ENCODE measurements around the gene CDK11A.
"Not testable (repeated sequence)": the region's sequence is repeated elsewhere in the genome, so short reads cannot be mapped to it uniquely, and the experiment has no call there.

The CDK11A gene

DNA sequence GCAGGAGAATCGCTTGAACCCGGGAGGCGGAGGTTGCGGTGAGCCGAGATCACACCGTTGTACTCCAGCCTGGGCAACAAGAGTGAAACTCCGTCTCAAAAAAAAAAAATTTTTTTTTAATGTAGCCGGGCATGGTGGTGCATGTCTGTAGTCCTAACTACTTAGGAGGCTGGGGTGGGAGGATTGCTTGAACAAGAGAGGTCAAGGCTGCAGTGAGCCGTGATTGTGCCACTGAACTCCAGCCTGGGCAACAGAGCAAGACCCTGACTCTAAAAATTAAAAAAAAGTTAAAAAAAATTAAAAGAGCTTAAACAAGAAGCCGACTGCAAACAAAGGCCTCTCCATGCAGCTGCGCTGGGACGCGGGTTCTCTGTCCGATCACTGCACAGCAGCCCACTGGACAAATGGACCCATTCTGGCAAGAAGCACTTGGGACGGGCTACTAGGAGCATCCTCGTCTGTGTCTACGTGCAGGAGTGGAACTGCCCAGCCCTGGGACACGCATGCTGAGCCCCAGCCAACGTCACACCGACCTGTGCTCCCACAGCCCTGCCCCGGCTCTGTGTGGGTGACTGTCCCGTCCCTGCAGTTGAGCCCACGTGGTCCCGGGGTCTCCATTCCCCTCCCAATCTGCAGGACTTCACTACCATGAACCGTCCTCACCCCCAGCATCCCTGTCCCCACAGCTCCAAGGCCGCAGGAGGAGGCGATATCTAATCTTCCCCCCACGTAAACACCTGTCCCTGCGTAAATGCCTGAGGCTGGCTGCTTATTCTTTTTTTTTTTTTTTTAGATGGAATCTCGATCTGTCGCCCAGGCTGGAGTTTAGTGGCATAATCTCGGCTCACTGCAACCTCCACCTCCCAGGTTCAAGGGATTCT lies 43.9 kb downstream of the CDK11A start:
- no peak for DNase-seq

DNA sequence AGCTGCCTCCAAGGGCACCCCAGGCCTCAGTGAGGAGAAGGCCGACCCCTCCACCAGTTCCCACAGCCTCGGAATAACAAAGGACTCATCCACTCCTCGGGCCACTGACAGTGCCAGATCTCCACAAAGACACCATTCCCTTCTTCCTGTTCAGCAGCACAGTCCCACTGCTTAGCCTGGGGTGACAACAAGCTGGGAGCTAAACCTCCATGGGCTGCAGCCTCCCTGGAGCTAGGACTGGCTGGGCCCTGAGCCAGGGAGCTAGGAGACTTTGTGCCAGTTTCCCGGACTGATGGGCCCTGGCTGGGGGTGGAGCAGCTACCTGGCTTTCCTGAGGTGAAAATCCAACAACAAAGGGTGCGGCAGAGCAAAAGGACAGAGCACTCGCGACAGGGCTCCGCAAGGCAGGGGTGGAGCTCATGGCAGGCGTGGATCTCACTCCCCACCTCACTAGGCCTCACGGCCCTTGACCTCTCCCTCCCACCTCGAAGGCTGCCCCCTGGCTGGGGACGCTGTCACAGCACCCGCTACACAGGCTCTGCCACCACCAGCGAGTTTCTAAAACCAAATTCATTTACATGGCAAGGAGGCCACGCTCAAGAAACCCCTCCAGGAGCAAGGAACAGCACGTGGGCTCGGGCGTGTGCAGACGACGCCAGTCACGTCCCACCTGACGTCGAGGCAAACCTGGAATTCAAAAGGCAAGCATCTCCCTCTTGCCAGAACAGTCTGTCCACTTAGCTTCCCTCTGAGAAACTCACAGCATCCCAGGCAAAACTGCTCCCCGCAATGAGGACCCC lies 45.4 kb downstream of the CDK11A start:
- no peak for DNase-seq

DNA sequence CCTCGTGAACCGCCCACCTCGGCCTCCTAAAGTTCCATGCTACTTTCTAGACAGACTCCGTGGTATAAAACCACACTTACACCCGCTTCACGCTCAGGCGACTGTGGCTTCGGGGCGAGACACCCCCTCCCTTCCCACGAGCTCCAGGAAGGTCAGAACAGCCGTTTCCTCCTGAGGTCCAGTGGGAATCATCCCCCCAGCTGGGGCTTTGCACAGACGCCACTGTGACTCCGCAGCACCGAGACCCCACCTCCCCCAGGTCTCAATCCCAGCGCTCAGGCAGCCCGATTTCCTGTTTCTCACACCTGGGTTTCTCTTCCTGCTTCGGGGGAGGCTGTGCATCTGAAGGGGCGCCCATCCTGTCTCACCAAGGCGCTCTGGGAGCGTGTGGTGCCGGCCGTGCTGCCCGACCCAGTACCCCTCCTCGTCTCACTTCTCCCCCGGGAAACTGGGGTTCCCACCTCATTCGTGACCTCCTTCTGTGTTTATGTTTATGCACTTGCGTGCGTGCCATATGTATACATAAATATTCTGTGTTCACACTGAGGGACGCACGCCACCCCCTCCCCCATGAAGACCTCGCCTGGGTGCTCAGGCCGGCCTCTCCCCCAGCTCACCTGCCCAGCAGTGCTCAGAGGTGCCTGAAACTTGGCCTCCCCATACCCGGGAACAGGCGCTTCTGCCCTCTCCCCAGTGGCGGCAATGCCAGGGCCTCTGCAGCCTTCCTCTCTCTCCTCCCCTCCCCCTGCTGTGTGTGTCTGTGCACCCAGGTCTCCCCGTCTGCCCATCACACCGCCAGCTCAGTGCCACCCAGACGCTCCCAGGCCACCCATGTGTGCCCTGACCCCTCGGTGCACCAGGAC lies 46.2 kb downstream of the CDK11A start:
- DNase-seq = no peak

DNA sequence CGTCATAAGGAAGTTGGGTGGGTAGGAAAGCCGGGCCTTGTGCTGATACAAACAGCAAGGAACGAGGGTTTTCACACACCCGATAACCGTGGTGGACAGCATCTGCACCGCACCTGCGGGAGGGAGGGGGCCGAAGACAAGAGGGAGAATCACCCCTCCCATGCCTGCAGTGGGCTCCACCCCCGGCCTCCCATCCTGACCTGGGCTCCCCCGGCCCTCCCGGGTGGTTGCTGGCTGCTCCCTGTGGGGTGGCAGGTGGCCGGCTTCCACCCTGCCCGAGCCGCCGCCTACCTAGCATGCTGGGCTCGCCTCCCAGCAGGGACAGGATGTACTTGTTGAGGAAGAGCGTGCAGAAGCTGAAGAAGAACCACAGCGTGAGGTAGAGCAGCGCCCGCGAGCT lies 48.1 kb downstream of the CDK11A start:
- DNase-seq = not testable (repeated sequence)

GRCh38 chr1:1675218-1675617 lies 48.9 kb downstream of the CDK11A start:
- not testable (repeated sequence) for DNase-seq

- not testable (repeated sequence) for DNase-seq
Observed at GRCh38 chr1:1674806-1675205, 49.4 kb downstream of the CDK11A start.

DNA sequence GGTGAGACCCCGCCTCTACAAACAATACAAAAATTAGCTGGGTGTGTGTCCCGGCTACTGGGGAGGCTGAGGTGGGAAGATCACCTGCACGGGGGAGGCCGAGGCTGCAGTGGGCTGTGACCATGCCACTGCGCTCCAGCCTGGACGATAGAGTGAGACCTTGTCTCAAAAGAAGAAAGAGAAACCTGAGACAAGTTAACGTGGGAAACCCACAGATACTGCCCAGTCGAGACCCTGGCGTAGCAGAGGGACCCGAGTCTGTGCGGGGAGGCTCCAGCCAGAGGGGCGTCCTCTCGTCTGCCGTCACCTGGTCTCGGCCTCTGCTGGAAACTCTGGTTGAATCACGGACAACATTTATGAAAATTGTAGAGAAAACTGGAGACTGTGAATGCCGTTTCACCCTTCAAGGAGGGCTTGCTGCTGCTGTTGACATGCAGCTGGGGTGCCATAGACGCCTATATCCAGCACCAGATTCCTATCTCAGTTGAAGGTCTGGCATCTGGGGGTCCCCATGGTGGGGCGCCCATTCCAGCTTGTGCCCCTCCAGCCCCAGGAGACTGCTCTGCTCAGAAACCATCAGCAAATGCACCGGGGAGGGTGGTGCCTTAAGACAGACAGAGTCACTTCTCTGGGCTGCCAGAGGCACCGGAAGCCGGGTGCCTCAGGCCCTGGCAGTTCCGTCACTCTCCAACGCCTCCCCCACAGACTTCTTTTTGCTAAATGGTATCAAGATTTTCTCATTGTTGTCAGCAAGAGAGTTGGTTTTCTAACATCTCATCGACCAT lies 51.8 kb downstream of the CDK11A start:
- DNase-seq = no peak

GRCh38 chr1:1671365-1672119 lies 52.6 kb downstream of the CDK11A start:
- no peak for DNase-seq

GRCh38 chr1:1670866-1671265 lies 53.3 kb downstream of the CDK11A start:
- DNase-seq = no peak

GRCh38 chr1:1669468-1670440 lies 54.4 kb downstream of the CDK11A start:
- no peak for DNase-seq

DNA sequence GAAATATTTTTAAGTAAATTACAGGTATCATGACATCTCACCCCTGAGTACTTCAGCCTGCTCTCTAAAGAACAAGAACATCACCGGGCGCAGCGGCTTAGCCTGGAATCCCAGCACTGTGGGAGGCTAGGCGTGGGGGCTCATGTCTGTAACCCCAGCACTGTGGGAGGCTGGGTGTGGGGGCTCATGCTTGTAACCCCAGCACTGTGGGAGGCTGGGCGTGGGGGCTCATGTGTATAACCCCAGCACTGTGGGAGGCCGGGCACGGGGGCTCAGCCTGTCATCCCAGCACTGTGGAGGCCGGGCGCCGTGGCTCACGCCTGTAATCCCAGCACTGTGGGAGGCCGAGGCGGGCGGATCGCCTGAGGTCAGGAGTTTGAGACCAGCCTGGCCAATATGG lies 57.6 kb downstream of the CDK11A start:
- DNase-seq = no peak

DNA sequence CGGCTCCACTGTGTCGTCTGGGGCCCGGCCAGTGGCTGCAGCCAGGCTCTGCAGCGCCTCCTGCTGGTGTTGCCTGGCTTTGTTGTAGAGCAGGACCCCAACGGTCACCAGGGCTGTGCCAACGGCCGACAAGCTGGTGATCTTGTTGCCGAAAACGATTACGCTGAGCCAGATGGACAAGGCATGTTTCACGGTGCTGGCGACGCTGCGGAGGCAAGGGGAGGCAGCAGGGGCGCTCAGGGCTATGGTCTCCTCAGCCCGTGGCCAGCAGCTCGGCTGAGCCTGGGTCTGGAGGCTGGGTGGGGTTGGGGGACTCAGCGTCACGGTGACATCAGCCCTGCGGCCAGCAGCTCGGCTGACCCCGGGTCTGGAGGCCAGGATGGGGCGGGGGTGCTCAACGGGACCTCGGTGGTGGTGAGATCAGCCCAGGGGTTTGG lies 58.3 kb downstream of the CDK11A start:
- DNase-seq = no peak

GRCh38 chr1:1664941-1665814 lies 59.0 kb downstream of the CDK11A start:
- DNase-seq = no peak

DNA sequence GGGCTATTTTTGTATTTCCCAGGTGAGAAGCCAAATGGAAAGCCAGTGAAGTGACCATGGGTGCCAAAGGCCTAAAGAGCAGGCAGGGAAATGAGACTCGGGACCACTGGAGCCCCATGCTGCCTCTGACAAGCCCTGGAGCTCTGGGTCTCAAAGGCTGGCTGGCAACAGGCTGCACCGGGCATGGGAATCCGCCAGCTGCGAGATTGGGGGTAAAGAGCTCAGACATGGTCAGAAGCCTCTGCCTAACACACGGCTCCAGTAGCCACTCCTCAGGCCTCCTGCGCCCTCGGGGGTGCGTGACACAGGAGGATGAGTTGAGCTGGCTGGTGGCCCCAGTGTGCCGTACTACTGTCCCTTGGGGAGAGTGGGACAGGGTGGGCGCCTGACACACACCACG lies 59.8 kb downstream of the CDK11A start:
- DNase-seq = not testable (repeated sequence)

DNA sequence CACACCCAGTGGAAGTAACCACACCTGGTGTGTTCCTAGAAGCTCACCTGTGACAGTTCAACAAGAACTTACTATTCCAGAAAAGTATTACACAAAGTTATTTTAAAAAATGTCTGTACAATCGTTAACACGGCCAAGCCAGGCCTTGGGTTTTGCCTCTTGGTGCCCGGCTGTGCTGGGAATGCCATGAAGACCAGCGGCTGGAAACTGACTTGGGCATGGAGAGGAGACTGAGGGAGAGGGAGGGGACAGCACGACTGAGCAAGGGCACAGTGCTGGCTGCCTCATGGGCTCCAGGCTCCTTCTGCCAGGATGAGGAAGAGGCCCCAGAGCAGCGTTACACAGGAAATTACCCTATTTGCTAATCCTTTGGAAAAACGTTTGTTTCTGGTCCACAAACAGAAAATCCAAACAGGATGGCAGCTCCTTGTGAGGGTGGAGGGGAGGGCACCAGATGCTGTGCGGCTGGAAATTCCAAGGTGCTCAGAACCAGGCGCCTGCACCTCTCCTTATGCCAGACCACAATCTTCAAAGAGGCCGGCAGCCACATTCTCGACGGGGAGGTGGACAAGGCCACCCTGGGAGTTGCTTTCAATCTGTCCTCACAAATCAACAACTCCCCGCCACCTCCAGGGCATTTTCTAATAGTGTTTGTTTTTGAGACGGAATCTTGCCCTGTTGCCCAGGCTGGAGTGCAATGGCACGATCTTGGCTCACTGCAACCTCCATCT lies 61.2 kb downstream of the CDK11A start:
- DNase-seq = not testable (repeated sequence)

DNA sequence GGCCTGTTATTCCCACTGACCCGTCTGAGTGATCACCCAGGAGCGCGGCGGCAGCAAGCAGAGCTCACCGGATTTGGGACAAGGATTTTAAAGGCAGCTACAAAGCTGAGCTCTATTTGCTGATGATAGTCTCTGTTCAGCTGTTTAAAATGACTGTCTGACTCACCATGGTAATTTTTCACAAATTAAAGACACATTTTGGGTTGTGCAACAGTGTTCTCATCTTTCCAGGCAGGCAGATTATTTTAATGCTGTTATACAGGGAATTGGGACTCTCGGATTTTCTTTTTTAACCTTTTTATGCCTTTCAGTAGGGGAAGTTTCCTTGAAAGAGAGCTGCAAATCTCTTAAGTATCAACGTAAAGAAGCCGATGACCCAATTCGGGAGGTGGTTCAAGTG lies 61.8 kb downstream of the CDK11A start:
- not testable (repeated sequence) for DNase-seq

- peak; percentile 76 for DNase-seq
Observed at GRCh38 chr1:1658583-1659549, 65.3 kb downstream of the CDK11A start, which contains the start of gene CDK11B. CDK11B (minus strand) TSS chr1:1659004; CDS start chr1:1657485, 1,519 bp downstream.
